GM21423 (cell line): ENCODE results near the gene ZDHHC8.

Source experiments
- ATAC-seq: cut with Tn5 transposase; IDR thresholded peaks from one replicate; pipeline ENCODE4 v1.9.1; 2021; ENCODE audit warnings: mild to moderate bottlenecking, moderate library complexity; ENCODE audit not compliant: unreplicated experiment

The ZDHHC8 gene

DNA sequence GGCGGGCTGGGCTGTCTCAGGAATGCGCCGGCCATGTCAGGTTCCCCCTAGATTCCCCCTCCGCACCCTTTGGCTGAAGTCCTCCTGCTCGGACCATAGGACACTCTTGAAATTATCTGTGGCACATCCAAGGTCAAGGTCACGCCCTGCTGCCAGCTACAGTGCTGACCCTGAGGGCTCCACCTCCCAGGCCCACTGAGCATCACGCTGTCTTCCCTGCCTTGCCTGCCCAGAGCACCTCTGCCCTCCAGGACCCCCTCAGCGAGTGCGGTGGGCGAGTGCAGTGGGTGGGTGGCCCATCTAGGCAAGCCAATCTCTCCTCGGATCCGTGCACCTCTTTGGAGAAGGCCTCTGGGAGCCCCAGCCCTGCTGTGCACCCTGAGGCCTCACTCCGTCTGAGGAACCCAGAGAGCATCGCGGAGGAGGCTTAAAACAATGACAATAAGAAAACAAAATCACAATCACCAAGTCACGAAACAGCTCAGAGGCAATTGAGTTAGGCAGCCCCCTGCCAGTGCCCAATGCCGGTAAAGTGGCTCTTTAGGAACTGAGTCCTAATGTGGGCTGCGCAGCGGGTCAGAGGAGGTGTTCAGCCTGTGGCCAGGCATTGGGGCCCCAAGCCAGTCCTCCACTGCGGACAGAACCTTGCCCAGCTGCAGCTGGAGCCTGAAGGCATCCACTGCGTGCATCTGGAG, 45.8 kb downstream of the ZDHHC8 start:
- no peak for ATAC-seq

DNA sequence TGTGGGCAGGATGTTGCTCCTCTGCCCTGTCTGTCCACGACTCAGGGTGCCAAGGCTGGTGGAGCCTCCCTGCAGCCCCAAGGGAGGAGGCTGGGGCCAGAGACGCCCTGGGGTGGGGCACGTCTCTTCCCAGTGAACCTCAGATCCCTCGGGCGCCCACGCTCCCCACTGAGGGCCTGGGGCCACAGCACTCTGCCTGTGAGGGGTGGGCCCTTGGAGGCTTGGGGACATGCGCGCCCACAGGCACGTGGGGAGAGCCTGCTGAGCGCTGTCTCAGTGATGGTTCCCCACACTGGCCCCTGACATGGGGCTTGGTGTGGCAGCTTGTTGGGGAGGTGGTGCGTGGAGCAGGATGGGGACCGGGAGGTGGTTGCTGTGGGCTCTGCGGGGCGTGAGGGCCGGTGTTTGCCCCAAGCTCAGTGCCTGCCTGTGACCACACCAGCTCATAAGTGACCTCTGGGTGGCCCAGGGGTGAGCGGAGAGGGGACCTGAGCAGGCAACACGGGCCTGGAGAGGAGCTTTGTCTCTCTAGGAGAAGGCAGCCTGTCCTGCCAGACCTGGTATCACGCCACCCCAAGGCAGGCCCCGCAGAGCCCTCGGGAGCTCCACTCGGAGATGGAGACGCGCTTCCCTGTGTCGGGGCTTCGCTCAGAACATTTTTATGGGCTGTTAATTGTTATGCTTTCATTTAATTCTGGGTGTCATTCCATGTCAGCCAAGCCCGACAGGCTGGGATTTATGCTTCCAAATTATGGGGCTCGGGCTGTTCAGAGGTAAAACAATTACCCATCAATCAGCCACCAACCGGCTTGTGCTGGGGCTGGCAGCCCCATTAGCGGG, 46.7 kb downstream of the ZDHHC8 start:
- ATAC-seq: no peak

DNA sequence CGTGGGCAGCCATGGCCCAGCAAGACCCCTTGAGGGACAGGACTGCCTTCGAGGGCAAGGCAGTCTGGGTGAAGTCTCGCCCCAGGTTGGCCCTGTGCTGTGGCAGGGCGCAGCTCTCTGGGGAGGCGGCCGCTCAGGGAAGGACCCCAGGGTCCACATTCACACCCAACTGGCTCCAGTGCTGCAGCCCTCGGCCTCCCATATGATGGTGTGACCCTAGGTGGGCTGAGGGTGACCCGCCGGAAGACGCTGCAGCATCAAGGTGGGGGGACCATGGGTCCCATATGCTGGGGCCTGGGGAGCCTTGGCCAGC, 47.3 kb downstream of the ZDHHC8 start:
- no peak for ATAC-seq

DNA sequence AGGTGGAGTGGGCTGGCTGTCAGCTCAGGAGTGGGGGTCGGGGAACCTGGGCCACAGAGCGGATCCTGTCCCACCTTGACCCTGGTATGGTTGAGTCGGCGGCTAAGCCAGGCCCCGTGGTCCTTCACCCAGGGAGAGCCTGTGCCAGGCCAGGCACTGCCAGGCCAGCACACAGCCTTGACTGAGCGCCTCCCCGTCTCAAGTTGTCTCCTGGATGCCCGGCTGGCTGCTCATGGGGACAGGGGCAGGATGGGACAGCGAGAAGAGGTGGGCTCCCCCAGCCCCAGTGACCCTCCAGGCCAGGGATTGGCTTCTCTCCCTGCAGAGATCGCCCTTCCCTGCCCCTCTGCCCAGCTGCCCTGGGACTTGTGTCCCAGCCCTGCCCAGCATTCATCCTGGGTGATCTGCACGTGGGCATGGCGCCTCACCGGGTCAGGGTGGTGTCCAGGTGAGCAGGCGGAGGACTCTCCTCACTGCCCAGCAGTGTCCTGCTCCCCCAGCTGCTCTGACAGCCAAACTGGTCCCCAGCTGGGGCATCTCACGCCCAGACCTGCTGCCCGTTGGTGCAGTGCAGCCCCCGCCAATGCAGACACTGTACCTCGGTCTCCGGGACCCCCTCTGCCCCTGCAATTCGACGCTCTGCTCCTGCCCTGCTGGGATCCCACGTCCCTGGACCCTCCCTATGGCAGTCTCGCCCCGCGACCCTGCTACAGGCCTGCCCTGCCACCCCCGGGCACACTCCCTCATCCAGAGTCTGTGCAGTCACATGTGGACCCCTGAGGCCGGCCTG, 48.0 kb downstream of the ZDHHC8 start:
- ATAC-seq: no peak

DNA sequence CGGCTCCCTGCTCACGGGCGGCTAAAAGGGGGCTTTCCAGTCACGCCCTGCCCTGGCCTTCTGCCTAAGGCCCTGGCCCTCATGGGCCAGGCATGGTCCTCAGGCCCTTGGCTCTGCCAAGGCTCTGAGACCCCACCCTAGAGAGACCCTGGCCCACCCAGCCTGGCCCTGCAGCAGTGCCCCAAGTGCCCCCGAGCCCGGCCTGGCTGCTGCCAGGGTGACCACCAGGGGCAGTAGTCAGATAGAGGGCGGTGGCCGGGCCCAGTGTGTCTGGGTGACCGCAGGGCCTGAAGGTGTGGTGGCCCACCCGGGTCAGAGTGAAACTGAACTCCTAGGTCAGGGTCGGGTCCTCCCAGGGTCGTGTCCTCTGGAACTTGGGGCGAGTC, 48.6 kb downstream of the ZDHHC8 start:
- ATAC-seq: no peak

DNA sequence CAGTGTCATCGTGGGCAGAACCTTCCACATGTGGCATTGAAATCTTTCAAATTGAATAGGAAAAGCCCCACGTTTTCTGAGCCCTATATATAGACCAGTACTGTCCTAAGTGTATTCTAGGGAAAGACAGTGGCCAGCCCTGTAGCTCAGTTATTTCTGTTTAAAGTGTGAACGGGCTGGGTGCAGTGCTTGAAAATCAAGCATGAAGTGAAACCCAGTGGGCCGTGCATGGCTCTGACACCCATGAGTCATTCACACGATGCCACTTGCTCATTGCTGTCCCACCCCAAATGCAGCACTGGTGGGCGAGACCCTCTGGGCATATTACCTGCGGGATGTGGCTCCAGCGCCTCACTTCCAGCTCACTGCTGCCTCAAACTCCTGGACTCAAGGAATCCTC, 49.0 kb downstream of the ZDHHC8 start:
- ATAC-seq: no peak

DNA sequence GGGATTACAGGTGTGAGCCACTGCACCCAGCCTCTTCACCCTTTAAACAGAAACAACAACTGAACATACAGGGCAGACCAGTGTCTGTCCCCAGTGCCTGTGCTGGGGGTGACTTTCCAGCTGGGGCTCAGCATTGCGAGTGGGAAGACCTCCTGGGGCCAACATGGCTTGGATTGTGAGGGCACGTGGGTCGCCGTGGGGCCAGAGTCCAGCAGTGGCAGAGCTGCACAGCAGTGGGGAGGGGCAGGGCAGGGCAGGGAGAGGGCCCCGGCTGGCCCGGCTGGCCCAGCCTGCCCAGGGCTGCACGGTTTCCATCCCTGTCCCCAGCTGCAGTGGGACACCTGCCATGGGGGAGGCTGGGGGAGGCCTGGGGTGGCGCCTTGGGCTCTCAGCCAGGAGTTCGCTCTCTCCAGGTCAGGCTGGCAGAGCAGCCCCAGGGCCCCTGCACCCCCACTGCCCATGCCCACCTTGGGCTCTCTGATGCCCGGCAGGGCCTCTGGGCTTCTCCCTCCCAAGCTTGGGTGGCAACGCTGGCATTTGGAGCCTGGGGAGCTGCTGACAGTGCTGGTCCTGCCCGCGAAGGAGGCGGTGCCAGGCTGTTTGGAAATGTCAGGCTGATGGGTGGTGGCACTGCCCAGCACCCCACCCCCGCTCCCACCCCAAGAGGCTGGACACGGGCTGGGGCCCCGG, 49.7 kb downstream of the ZDHHC8 start:
- ATAC-seq: no peak

DNA sequence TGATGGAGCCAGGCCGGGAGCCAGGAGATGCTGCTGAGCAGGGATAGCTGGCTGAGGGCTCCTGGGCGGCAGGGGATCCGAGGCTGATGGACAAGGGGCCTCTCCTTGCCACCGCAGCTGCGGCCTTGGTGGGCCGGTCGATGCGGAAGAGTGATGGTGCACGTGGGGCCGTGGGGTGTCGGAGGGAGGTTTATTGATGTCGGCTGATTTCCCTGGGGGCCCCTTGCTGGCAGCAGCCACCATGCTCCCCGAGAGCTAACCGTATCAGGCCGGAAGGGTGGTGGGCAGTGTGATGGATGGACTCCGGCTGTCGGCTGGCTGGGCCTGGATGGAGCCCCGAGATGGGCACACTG, 50.3 kb downstream of the ZDHHC8 start:
- ATAC-seq: no peak

DNA sequence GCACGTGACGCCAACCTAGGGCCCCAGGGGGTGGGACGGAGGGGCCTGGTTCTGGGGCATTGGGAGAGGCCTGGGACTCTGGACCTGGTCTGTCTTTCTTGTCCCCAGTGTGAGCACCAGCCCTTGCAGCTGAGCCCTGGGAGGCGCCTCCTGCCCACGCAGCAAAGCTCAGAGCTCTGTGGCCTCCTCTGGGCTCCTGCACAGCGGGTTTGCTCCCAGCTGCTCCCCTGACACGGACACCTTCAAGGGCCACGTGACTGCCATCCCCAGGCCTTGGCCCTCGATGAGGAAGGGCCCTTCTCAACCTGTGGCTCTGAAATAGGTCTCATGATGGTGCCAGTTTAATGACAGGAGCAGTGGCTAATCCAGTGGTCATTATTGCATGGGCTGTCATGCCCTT, 50.8 kb downstream of the ZDHHC8 start:
- no peak for ATAC-seq

DNA sequence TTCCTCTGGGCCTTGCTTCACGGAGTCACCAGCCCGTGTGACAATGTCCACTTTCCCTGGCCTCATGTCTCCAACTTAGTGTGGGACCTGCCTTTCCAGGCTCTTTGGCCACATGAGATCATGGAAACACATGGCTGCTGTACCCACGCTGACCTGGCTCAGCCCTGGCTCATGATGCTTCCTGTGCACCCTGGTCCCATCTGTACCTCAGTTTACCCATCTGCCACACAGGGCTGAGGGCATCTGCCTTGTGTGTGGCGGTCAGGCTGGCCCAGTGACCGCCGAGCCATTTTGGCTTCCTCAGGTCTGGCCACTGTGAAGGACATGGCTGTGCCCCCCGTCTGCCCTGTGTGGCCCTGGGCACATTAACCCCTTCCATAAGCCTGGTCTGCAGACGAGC, 51.5 kb downstream of the ZDHHC8 start:
- ATAC-seq: no peak

DNA sequence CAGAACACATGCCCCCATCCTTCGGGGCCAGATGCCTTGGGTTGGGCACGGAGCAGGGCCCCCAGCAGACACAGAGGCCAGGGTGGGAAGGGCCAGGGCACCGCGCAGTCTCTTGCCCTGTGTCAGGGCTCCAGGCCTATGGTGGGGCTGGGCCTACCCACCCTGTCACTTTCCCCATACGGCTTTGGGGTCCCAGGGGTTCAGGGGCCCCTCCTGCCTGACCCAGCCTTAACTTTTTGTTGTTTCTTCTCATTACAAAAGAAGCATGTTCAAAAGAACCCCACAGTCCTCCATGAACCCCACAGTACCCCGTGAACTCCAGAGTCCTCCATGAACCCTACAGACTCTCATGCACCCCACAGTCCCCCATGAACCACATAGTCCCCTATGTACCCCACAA, 52.2 kb downstream of the ZDHHC8 start:
- ATAC-seq: no peak

DNA sequence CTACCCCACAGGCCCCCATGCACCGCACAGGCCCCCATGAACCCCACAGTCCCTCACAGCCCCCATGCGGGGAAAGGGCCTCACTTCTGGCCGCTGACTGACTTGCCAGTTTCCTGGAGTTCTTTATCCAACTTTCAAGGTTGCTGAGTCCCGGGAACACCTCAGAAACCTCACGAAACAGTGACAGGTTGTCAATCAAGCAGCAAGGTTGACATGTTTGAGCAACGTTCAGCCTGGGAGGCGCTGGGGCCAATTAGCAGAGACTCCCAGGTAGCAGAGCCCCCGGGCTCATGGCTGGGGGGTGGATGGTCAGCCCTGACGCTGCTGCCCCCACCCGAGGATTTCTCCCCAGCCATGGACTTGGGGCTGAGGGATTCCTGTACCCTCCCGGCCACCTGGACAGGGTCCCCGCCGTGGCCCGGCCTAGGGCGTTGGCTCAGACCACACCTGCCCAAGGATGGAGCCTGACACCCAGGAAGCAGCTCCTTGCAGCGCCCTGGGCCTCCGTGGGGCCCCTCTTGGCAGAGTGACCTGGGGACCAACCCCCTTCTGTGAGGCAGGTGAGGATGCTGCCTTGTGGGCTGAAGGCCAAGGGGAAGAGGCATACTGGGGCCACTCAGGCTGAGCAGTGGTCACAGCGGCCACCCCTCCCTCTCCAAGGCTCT, 53.0 kb downstream of the ZDHHC8 start:
- no peak for ATAC-seq

DNA sequence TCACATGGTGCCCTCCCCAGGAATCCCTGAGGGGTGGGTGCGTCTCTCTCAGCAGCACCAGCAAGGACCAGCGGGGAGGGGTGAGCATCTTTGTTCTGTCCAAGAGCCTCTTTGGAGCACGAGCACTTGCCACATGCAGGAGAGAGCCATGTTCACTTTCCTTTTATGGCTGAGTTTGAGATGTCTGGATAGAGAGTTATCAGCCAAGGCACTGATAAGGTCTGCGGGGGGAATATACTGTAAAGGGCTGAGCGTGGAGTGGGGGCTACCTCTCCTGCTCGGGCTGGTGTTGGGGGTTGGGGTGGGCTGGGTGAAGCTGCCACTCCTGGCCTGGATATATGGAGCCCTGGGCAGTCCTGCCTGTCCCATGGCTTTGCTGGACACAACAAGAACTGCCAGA, 54.1 kb downstream of the ZDHHC8 start:
- ATAC-seq: no peak

DNA sequence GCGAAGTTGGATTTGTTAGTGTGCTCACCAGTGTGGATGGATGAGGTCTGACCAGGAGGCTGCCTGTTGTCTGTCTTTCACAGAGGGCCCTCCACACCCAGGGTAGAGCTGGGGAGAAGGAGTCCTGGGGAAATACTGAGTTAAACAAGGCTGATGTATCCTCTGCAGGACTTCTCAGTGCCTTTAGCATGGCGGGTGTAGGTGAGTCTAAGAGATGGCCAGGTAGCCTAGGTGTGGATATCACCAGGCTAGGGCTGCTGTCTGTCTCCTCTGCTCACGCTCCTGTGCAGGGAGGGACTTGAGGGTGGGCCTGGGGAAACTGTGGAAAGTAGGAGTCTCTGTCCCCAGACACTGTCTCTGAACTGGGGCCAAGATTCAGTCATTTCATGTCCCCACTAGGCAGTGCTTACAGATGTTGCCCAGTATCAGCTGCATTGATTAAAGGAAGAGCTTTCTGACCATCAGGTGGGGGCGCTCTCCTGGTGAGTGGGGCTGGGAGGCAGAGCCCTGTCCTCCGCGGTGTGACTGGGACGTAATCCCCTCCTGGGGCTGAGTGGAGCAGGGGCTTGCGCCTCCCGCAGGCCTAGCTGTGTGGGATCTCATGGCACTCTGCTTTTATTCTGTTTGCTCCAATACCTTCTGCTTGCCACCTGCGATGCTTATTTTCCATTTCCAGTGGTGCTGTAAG, 54.7 kb downstream of the ZDHHC8 start:
- ATAC-seq: no peak

DNA sequence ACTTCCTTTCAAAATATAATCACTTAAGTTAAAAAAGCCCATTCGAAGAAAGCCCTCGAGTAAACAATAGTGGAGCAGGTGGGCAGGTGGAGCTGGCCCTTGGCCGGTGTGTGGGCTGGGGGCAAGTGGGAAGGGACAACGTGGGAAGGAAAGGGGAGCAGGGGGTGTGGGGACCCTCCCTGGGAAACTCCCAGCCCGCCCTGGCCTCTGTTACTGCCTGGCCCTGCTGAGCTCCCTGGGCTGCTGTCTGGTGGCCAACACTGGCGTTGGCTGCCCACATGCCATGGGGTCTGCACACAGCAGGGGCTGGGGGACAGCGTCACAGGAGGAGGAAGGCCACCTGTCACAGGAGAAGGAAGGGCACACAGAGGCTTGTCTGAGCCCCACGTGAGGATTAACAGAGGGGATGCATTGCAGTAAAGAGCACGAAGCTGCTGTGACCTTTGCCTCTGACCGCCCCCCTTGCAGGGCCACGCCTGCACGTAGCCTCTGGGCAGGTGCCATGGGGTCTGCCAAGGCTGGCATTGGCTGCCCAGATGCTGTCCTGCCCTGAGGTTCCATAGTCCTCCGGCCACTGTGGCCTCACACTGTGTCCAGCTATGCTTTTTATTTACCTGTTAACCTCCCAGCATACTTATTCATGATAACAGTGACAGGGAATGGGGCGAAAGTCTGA, 55.4 kb downstream of the ZDHHC8 start:
- ATAC-seq: no peak

DNA sequence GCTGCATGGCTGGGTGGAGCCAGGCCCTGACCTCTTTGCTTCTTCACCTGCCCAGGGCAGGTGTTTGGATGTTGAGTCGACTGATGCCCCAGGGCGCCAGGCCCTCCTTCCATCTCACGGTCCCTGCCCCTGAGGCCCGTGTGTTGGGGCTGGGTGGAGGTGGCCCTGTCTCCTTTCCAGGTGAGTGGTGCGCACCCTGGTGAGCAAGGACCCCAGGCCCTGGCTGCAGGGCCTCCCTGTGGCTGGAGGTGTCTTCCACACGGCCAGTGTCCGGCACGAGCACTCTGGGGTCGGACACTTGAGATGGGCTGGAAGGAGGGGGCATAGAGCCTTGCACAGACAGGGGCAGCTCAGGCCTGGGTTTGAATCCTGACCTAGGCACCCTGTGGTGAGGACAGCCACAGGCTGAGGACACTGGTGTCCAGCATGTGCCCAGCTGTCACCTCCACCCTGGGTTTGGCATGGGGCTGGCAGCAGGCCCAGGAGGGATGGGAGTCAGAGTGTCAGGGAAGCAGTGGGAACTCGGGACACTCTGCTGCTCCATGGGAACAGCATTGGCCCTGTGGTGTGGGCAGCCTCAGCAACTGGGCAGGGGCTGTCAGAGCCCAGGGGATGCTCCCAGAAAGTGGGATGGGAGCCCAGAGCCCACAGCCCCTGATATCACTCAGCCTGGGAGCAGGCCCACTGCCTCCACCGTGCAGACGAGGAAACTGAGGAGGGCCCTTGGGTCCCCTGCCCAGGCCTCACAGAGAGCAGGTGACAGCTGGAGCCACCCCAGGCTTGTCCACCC, 56.4 kb downstream of the ZDHHC8 start:
- no peak for ATAC-seq

DNA sequence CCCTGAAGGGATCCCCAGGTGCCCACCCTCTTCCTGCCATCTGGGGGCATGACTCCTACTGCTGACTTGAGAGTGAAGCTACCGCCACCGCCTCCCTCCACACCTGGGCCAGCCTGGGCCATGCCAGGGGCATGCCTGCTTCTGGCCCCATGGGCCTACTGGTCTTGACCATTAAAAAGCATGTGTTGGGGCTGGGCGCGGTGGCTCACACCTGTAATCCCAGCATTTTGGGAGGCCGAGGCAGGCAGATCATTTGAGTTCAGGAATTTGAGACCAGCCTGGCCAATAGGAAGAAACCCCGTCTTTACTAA, 56.9 kb downstream of the ZDHHC8 start:
- no peak for ATAC-seq

DNA sequence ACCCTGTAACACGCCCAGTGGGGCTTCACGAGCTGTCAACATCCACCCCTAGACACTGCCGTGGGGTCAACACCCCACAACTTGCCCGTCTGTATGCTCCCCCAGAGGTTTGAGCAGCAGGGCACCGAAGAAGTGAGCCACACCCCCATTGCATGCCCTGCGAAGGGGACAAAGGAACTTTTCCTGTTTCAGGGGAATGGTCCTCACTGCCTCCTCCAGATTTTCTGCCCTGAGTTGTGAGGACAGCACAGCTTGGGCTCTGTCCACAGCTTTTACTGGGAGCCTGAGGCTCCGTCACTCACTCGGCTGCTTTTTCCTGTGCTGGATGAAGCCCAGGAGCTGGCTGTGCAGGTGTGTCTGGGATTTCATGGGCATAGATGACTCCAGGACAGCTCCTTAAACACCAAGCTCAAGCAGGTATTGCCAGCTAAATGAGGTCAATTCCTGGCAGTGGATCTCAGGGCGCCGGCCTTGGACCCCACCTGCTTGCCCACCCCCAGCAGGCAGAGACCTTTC, 59.5 kb downstream of the ZDHHC8 start:
- ATAC-seq: no peak

DNA sequence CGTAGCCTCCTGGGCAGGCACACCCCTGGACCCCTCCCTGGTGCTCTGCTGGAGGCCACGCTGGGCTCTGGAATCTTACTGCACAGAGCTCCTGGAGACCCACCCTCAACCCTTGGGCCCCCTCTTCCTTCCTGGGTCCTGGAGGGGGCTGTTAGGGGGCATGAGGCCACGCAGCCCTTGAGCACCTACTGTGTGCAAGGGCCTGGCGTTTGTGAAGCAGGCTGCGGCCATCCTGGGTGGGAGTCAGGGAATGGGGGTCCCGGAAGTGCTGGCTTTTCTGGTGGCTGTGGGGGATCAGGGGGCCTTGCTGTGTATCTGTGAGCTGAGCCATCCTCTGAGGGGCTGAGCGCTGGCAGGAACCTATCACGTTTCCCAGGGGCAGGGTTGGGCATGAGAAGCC, 60.2 kb downstream of the ZDHHC8 start:
- no peak for ATAC-seq
